ENCODE results near the gene AOX1. TPM values are rescaled to one million over a fixed set of nuclear protein-coding genes. Genes with fewer than 3 reads are reported as not detected.

AOX1 gene
- total and polyA plus RNA-seq, 7 donors = 1.6 to 65.5 (median 27.0) TPM

- WGBS, 2 donors = 65 to 74% methylated on average over 3 of the region's 3 CpGs
Measured at GRCh38 chr2:200668478-200668877, 82.7 kb downstream of the AOX1 start.

DNA sequence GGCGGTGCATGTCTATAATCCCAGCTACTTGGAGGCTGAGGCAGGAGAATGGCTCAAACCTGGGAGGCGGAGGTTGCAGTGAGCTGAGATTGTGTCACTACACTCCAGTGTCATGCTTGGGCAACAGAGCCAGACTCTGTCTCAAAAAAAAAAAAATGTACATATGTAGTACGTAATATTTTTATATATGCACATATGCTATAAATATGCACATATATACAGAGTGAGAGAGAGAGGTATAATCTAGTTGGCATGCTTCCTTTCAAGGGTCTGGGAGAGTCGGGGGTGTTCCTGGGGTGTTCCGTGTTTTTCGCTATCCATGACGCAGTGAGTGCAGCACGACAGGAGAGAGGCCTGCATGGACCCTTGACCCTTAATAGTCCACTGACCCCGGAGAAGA lies 83.5 kb downstream of the AOX1 start:
- no peak overlapping the region for H3K27ac ChIP-seq
- no peak overlapping the region for H3K4me3 ChIP-seq
- no peaks in the 10 kb centered on the region for H3K27me3 ChIP-seq
- DNase-seq = no peak
- no peaks in the 10 kb centered on the region for H3K36me3 ChIP-seq
- intact Hi-C loops (cut with DNase I) = no loop called here
- H3K4me1 ChIP-seq = no peaks in the 10 kb centered on the region
- WGBS, 2 donors = 84 to 93% methylated on average over 9 of the region's 9 CpGs
- no peaks in the 10 kb centered on the region for H3K9me3 ChIP-seq
- TF ChIP-seq CTCF (IDR thresholded peaks at IDR 0.05) (no peak), POLR2AphosphoS5 (IDR thresholded peaks at IDR 0.05) (no peak), POLR2A (IDR thresholded peaks at IDR 0.05) (no peak), EP300 (IDR thresholded peaks at IDR 0.05) (no peak)

More at GRCh38 chr2:200668478-200668877, 82.7 kb downstream of the AOX1 start:
- Histone ChIP-seq H3K27me3 (no peaks in the 10 kb centered on the region), H3K4me1 (no peaks in the 10 kb centered on the region), H3K27ac (no peak overlapping the region), H3K4me3 (no peak overlapping the region), H3K9me3 (no peaks in the 10 kb centered on the region), H3K36me3 (no peaks in the 10 kb centered on the region)
- TF ChIP-seq POLR2A (IDR thresholded peaks at IDR 0.05) = no peak
- no peak for TF ChIP-seq CTCF (IDR thresholded peaks at IDR 0.05)
- TF ChIP-seq EP300 (IDR thresholded peaks at IDR 0.05) = no peak
- TF ChIP-seq POLR2AphosphoS5 (IDR thresholded peaks at IDR 0.05) = no peak
- intact Hi-C loops (cut with DNase I) = no loop called here
- no peak for DNase-seq

GRCh38 chr2:200670313-200670712 lies 84.5 kb downstream of the AOX1 start:
- DNase-seq = no peak
- Histone ChIP-seq H3K36me3 (no peaks in the 10 kb centered on the region), H3K27me3 (no peaks in the 10 kb centered on the region), H3K9me3 (no peaks in the 10 kb centered on the region), H3K4me3 (no peak overlapping the region), H3K4me1 (no peaks in the 10 kb centered on the region), H3K27ac (no peak overlapping the region)
- TF ChIP-seq EP300 (IDR thresholded peaks at IDR 0.05) = no peak
- no peak for TF ChIP-seq CTCF (IDR thresholded peaks at IDR 0.05)
- no peak for TF ChIP-seq POLR2A (IDR thresholded peaks at IDR 0.05)
- no peak for TF ChIP-seq POLR2AphosphoS5 (IDR thresholded peaks at IDR 0.05)
- 65 to 66% methylated on average over 4 of the region's 4 CpGs for WGBS, 2 donors
- intact Hi-C loops (cut with DNase I) = no loop called here

DNA sequence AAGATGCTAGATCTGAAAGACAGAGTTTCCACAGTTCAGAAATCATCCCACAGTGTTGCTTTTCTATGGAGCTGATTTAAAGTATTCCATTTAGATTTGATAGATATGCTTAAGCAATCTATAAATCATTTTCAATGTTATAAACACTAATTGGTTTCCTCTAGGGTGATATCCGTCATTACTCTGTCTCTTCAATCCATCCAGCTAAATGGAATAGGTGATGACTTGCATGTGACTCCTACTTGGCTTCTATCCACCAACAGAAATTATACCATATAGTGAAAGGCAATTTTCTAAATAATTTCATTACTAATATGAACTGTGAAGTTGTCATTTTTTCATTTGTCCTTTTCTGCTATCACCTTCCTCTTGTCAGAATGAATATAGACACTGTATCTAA lies 84.9 kb downstream of the AOX1 start:
- no peak overlapping the region for H3K4me3 ChIP-seq
- intact Hi-C loops (cut with DNase I) = no loop called here
- H3K27ac ChIP-seq = no peak overlapping the region
- TF ChIP-seq POLR2A (IDR thresholded peaks at IDR 0.05) (no peak), EP300 (IDR thresholded peaks at IDR 0.05) (no peak), POLR2AphosphoS5 (IDR thresholded peaks at IDR 0.05) (no peak), CTCF (IDR thresholded peaks at IDR 0.05) (no peak)
- WGBS, 2 donors = 85 to 90% methylated on average over 1 of the region's 1 CpG
- H3K9me3 ChIP-seq = no peaks in the 10 kb centered on the region
- no peak for DNase-seq
- no peaks in the 10 kb centered on the region for H3K4me1 ChIP-seq
- no peaks in the 10 kb centered on the region for H3K36me3 ChIP-seq
- H3K27me3 ChIP-seq = no peaks in the 10 kb centered on the region

DNA sequence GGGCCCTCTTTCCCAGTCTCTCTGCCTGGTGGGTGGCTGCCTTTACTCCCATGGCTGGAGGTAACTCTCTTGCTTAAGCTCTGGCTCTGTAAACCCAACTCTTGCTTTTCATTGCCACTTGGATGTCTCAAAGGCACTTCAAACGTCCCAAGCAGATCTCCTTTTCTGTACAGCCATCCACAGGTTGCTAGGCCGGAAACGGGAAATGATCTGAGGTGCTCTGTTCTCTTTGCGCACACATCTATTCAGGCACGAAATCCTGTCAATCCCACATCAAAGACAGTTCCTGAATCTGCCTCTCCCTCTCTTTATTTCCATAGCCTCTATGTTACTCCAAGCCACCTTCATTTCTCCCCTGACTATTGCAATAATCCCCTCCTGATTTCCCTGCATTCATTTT lies 87.4 kb downstream of the AOX1 start:
- Histone ChIP-seq H3K4me3 (no peak overlapping the region), H3K27me3 (no peaks in the 10 kb centered on the region), H3K9me3 (no peaks in the 10 kb centered on the region), H3K27ac (no peak overlapping the region), H3K4me1 (no peaks in the 10 kb centered on the region), H3K36me3 (no peaks in the 10 kb centered on the region)
- DNase-seq = no peak
- no peak for TF ChIP-seq EP300 (IDR thresholded peaks at IDR 0.05)
- TF ChIP-seq POLR2A (IDR thresholded peaks at IDR 0.05) = no peak
- TF ChIP-seq CTCF (IDR thresholded peaks at IDR 0.05) = no peak
- no peak for TF ChIP-seq POLR2AphosphoS5 (IDR thresholded peaks at IDR 0.05)
- intact Hi-C loops (cut with DNase I) = no loop called here
- WGBS, 2 donors = 59 to 79% methylated on average over 5 of the region's 5 CpGs

Measured in sigmoid colon (tissue), 7 donors.